Caco-2 (cell line): ENCODE data around the gene GALNT1. TPM values are rescaled to one million over a fixed set of nuclear protein-coding genes. Genes with fewer than 3 reads are reported as not detected.

Source experiments
- BruUV-seq: library from RNA; stranded (reverse); fragments of 400-500 nt; replicated peaks from 2 replicates; lab custom pipeline; 2021; lab: Mats Ljungman, UMichigan
- CTCF ChIA-PET: fragments of 300-600 bp; sonication (Branson Sonifier 250); formaldehyde crosslinking; loops from one replicate; lab custom pipeline; 2022; ENCODE audit warnings: antibody characterized with exemption; lab: Charles Lee
- POLR2A ChIA-PET: fragments of 300-600 bp; sonication (Branson Sonifier 250); formaldehyde crosslinking; loops from one replicate; lab custom pipeline; 2022; ENCODE audit warnings: antibody characterized with exemption; lab: Charles Lee
- DNase-seq, 2 experiments: peaks; one replicate each; pipeline versions ENCODE4 v3.0.0 to v3.0.0-alpha.2; 2020 to 2022
- H3K27me3 ChIP-seq: replicated peaks from 2 replicates; pipeline ENCODE4 v1.6.0; 2011; ENCODE audit warnings: low read length; ENCODE audit not compliant: control insufficient read depth, insufficient read depth
- H3K36me3 ChIP-seq: 2 replicates; pipeline ENCODE4 v1.5.1; 2011; ENCODE audit warnings: low read length; ENCODE audit not compliant: control insufficient read depth, insufficient read depth
- H3K4me1 ChIP-seq: fragments of 250-450 bp; sonication (Bioruptor Pico); 2 replicates; pipeline ENCODE4 v1.5.1; 2020; ENCODE audit warnings: mild to moderate bottlenecking
- H3K4me3 ChIP-seq: 2 replicates; pipeline ENCODE4 v1.5.1; 2011; ENCODE audit warnings: low read depth, mild to moderate bottlenecking, control low read depth, low read length
- H3K9me3 ChIP-seq: fragments of 250-450 bp; sonication (Bioruptor Pico); 2 replicates; pipeline ENCODE4 v1.5.1; 2020; ENCODE audit warnings: mild to moderate bottlenecking, moderate library complexity
- H3K27ac Mint-ChIP-seq: one replicate; pipeline ENCODE4 v1.8.0; 2022; ENCODE audit warnings: mixed read lengths; ENCODE audit not compliant: unreplicated experiment
- H3K27me3 Mint-ChIP-seq: one replicate; pipeline ENCODE4 v1.8.0; 2022; ENCODE audit warnings: mixed read lengths; ENCODE audit not compliant: insufficient read depth, unreplicated experiment
- H3K36me3 Mint-ChIP-seq: one replicate; pipeline ENCODE4 v1.8.0; 2022; ENCODE audit warnings: mild to moderate bottlenecking, mixed read lengths; ENCODE audit not compliant: insufficient read depth, unreplicated experiment
- H3K4me1 Mint-ChIP-seq: one replicate; pipeline ENCODE4 v1.8.0; 2022; ENCODE audit warnings: low read depth, mixed read lengths; ENCODE audit not compliant: unreplicated experiment
- H3K4me3 Mint-ChIP-seq: one replicate; pipeline ENCODE4 v1.8.0; 2022; ENCODE audit warnings: mild to moderate bottlenecking, moderate library complexity, mixed read lengths; ENCODE audit not compliant: unreplicated experiment
- H3K9me3 Mint-ChIP-seq: one replicate; pipeline ENCODE4 v1.8.0; 2022; ENCODE audit warnings: mixed read lengths; ENCODE audit not compliant: unreplicated experiment
- CTCF ChIP-seq, 2 experiments: fragments of 200-600 bp in 1 of 2; IDR thresholded peaks; 1 replicate in 1 of 2; 2 replicates in 1 of 2; pipeline versions ENCODE4 v1.5.1 to v1.8.0; 2011 to 2022; ENCODE audit warnings: antibody characterized with exemption in 1 of 2, control low read depth in 1 of 2, inconsistent platforms in 1 of 2, low read depth in 1 of 2, low read length in 1 of 2, mild to moderate bottlenecking in 1 of 2, moderate library complexity in 1 of 2; ENCODE audit not compliant: insufficient read depth in 1 of 2, severe bottlenecking in 1 of 2, unreplicated experiment in 1 of 2
- intact Hi-C: fragments of 100-400 bp; cut with micrococcal nuclease; formaldehyde crosslinking; loops from one replicate; pipeline ENCODE4 v1.10.0; 2022; ENCODE audit not compliant: unreplicated experiment
- total RNA-seq: library from RNA; stranded (reverse); gene quantifications from 2 replicates; pipeline ENCODE4 v1.2.3, GENCODE V29; 2022

Gene GALNT1
- total RNA-seq, 1 experiment from 2014 or later, result 53.6 TPM

GRCh38 chr18:35715139-35715538 lies 133.6 kb downstream of the GALNT1 start:
- no peak overlapping the region for H3K4me3 ChIP-seq
- no peaks in the 10 kb centered on the region for H3K27me3 ChIP-seq
- no peaks in the 10 kb centered on the region for H3K27me3 Mint-ChIP-seq
- no TSS peak for BruUV-seq
- DNase-seq, result no peak
- no peak for TF ChIP-seq CTCF (IDR thresholded peaks at IDR 0.05; ENCODE audit: insufficient read depth in 1 of 2, low read depth in 1 of 2, low read length in 1 of 2, severe bottlenecking in 1 of 2, unreplicated experiment in 1 of 2)
- H3K4me1 Mint-ChIP-seq, result no peaks in the 10 kb centered on the region
- no peaks in the 10 kb centered on the region for H3K36me3 Mint-ChIP-seq
- no peaks in the 10 kb centered on the region for H3K36me3 ChIP-seq
- ChIA-PET CTCF (no interaction called here), POLR2A (no interaction called here)
- no peaks in the 10 kb centered on the region for H3K9me3 Mint-ChIP-seq
- intact Hi-C loops, result no loop called here
- no peak overlapping the region for H3K27ac Mint-ChIP-seq
- no peaks in the 10 kb centered on the region for H3K4me1 ChIP-seq
- H3K9me3 ChIP-seq, result no peaks in the 10 kb centered on the region
- no peak overlapping the region for H3K4me3 Mint-ChIP-seq

GRCh38 chr18:35716169-35716831 lies 134.8 kb downstream of the GALNT1 start:
- H3K27me3 ChIP-seq, result no peaks in the 10 kb centered on the region
- H3K36me3 Mint-ChIP-seq, result no peaks in the 10 kb centered on the region
- H3K4me1 Mint-ChIP-seq, result no peaks in the 10 kb centered on the region
- H3K9me3 ChIP-seq, result no peaks in the 10 kb centered on the region
- BruUV-seq, result no TSS peak
- ChIA-PET POLR2A (no interaction called here), CTCF (no interaction called here)
- H3K27me3 Mint-ChIP-seq, result no peaks in the 10 kb centered on the region
- no peaks in the 10 kb centered on the region for H3K9me3 Mint-ChIP-seq
- intact Hi-C loops, result no loop called here
- H3K4me3 ChIP-seq, result no peak overlapping the region
- no peak for DNase-seq
- no peaks in the 10 kb centered on the region for H3K4me1 ChIP-seq
- TF ChIP-seq CTCF (IDR thresholded peaks at IDR 0.05; ENCODE audit: insufficient read depth in 1 of 2, low read depth in 1 of 2, low read length in 1 of 2, severe bottlenecking in 1 of 2, unreplicated experiment in 1 of 2), result no peak
- H3K36me3 ChIP-seq, result no peaks in the 10 kb centered on the region
- no peak overlapping the region for H3K4me3 Mint-ChIP-seq
- H3K27ac Mint-ChIP-seq, result no peak overlapping the region

GRCh38 chr18:35717182-35717581 lies 135.6 kb downstream of the GALNT1 start:
- H3K4me3 Mint-ChIP-seq, result no peak overlapping the region
- POLR2A ChIA-PET, result no interaction called here
- H3K27me3 Mint-ChIP-seq, result no peaks in the 10 kb centered on the region
- no peak overlapping the region for H3K4me3 ChIP-seq
- H3K36me3 Mint-ChIP-seq, result no peaks in the 10 kb centered on the region
- no peaks in the 10 kb centered on the region for H3K4me1 Mint-ChIP-seq
- H3K9me3 Mint-ChIP-seq, result no peaks in the 10 kb centered on the region
- H3K4me1 ChIP-seq, result no peaks in the 10 kb centered on the region
- intact Hi-C loops, result no loop called here
- no peaks in the 10 kb centered on the region for H3K36me3 ChIP-seq
- H3K27me3 ChIP-seq, result no peaks in the 10 kb centered on the region
- CTCF ChIA-PET, result no interaction called here
- no peak for TF ChIP-seq CTCF (IDR thresholded peaks at IDR 0.05; ENCODE audit: insufficient read depth in 1 of 2, low read depth in 1 of 2, low read length in 1 of 2, severe bottlenecking in 1 of 2, unreplicated experiment in 1 of 2)
- H3K9me3 ChIP-seq, result no peaks in the 10 kb centered on the region
- H3K27ac Mint-ChIP-seq, result no peak overlapping the region
- DNase-seq, result no peak
- no TSS peak for BruUV-seq
